Kidney (tissue), 14 donors: ENCODE data around the gene UCP3. TPM values are rescaled to one million over a fixed set of nuclear protein-coding genes. Genes with fewer than 3 reads are reported as not detected.

Source experiments
- DNase-seq, 5 donors: peaks; one replicate each; pipeline ENCODE4 v3.0.0-alpha.2; 2013 to 2020
- FAIRE-seq: peaks from 2 replicates; lab custom pipeline; 2012; peaks lifted over from hg19 to GRCh38; lab: Jason Lieb, UNC
- H3K27ac ChIP-seq, 2 donors: one replicate each; pipeline ENCODE4 v1.7.0; 2013; ENCODE audit warnings: low read depth in 2 of 2, low read length in 2 of 2, inconsistent platforms in 1 of 2
- H3K27me3 ChIP-seq: one replicate; pipeline ENCODE4 v1.7.1; 2013; ENCODE audit warnings: low read length, inconsistent platforms; ENCODE audit not compliant: control insufficient read depth, insufficient read depth
- H3K36me3 ChIP-seq, 3 donors: one replicate each; pipeline versions ENCODE4 v1.7.0 to v1.7.1; 2013; ENCODE audit warnings: low read length in 3 of 3, control low read depth in 1 of 3, inconsistent platforms in 1 of 3; ENCODE audit not compliant: insufficient read depth in 3 of 3, control insufficient read depth in 2 of 3
- H3K4me1 ChIP-seq, 3 donors: one replicate each; pipeline versions ENCODE4 v1.7.0 to v1.7.1; 2013; ENCODE audit warnings: low read length in 3 of 3, inconsistent platforms in 1 of 3, low read depth in 1 of 3; ENCODE audit not compliant: control insufficient read depth in 2 of 3, insufficient read depth in 2 of 3
- H3K4me3 ChIP-seq, 3 donors: one replicate each; pipeline versions ENCODE4 v1.7.0 to v1.8.1; 2013; ENCODE audit warnings: low read length in 3 of 3, control low read depth in 1 of 3, inconsistent platforms in 1 of 3
- H3K9ac ChIP-seq, 3 donors: one replicate each; pipeline versions ENCODE4 v1.7.0 to v1.7.1; 2013; ENCODE audit warnings: low read length in 3 of 3, control low read depth in 1 of 3, inconsistent platforms in 1 of 3
- H3K9me3 ChIP-seq, 3 donors: one replicate each; pipeline versions ENCODE4 v1.7.0 to v1.7.1; 2013; ENCODE audit warnings: low read length in 3 of 3, control low read depth in 1 of 3, inconsistent platforms in 1 of 3; ENCODE audit not compliant: control insufficient read depth in 2 of 3, insufficient read depth in 1 of 3
- CTCF ChIP-seq: IDR thresholded peaks from 3 replicates; pipeline ENCODE4 v1.5.1; 2012; ENCODE audit warnings: mild to moderate bottlenecking, moderate library complexity, borderline replicate concordance; ENCODE audit not compliant: insufficient read depth; ENCODE audit errors: extremely low read depth
- intact Hi-C: fragments of 100-400 bp; cut with DNase I; formaldehyde crosslinking; loops from one replicate; pipeline ENCODE4 v1.11.1; 2022
- polyA plus RNA-seq: library from polyadenylated mRNA; stranded (reverse); fragments of 350-450 nt; fragmentation: Illumina TruSeq; extraction: RNeasy Lipid Tissue Mini Kit (QIAGEN cat#74804); gene quantifications from one replicate; pipeline ENCODE4 v1.2.3, GENCODE V29; 2014; ENCODE audit warnings: low read depth, low replicate concordance; ENCODE audit not compliant: insufficient read depth
- total RNA-seq: library from RNA; stranded (reverse); fragmentation: NEBNext Ultra II Directional; extraction: Animal tissue kit (Norgen Biotek cat#: 25700); gene quantifications from one replicate; pipeline ENCODE4 v1.2.1, GENCODE V29; 2021
- donor health status: control.
- donor health status: control.
- donor health status: control.
- donor health status: control.
- donor health status: control.
- donor health status: DM: yes; HTN: yes; CAD: no.
- donor health status: Normal renal cell carcinoma (clear cell type).

Gene UCP3
- total and polyA plus RNA-seq, 2 donors from 2014 or later = 0.28 to 4.0 TPM

- H3K9ac ChIP-seq = no peak overlapping the region
- intact Hi-C loops = no loop called here
- no peak for FAIRE-seq
- no peak for DNase-seq
- no peaks in the 10 kb centered on the region for H3K36me3 ChIP-seq
- H3K9me3 ChIP-seq = no peaks in the 10 kb centered on the region
- no peak for TF ChIP-seq CTCF
- H3K27ac ChIP-seq = no peak overlapping the region
- H3K4me1 ChIP-seq = peaks cover 0 to 2% (median 0%) of the 10 kb centered on the region in 3 donors
- no peak overlapping the region for H3K4me3 ChIP-seq
- H3K27me3 ChIP-seq = no peaks in the 10 kb centered on the region
Measured at GRCh38 chr11:73965764-73966121, 43.1 kb downstream of the UCP3 start.

GRCh38 chr11:73965076-73965763, 43.7 kb downstream of the UCP3 start:
- no peak for TF ChIP-seq CTCF
- Histone ChIP-seq H3K9ac (no peak overlapping the region), H3K27ac (no peak overlapping the region), H3K27me3 (no peaks in the 10 kb centered on the region), H3K4me3 (no peak overlapping the region), H3K9me3 (no peaks in the 10 kb centered on the region), H3K4me1 (peaks cover 0 to 2% (median 0%) of the 10 kb centered on the region in 3 donors), H3K36me3 (no peaks in the 10 kb centered on the region)
- intact Hi-C loops = no loop called here
- FAIRE-seq (no peak), DNase-seq (no peak)

- FAIRE-seq = no peak
- intact Hi-C loops = no loop called here
- Histone ChIP-seq H3K4me3 (no peak overlapping the region), H3K27ac (no peak overlapping the region), H3K27me3 (no peaks in the 10 kb centered on the region), H3K36me3 (no peaks in the 10 kb centered on the region), H3K9ac (no peak overlapping the region), H3K9me3 (no peaks in the 10 kb centered on the region), H3K4me1 (peaks cover 0 to 2% (median 0%) of the 10 kb centered on the region in 3 donors)
- peak in 1 of 5 donors; percentile 8 for DNase-seq
- TF ChIP-seq CTCF = no peak
Measured at GRCh38 chr11:73963861-73964260, 45.0 kb downstream of the UCP3 start.
